Daoy (cell line): ENCODE measurements around the gene CDKN1A. TPM values are rescaled to one million over a fixed set of nuclear protein-coding genes. Genes with fewer than 3 reads are reported as not detected.
"Not testable (repeated sequence)": the region's sequence is repeated elsewhere in the genome, so short reads cannot be mapped to it uniquely, and the experiment has no call there.

Experiments used
- DNase-seq: peaks from one replicate; pipeline ENCODE4 v3.0.0-alpha.2; 2015; ENCODE audit warnings: low read depth
- total RNA-seq: library from RNA; depleted of rRNA; stranded (reverse); fragments of >200 nt; shearing (Covaris generic); gene quantifications from 2 replicates; pipeline ENCODE4 v1.2.3, GENCODE V29; 2014

CDKN1A gene
- total RNA-seq, 1 experiment from 2014 or later, result 48.8 TPM

DNA sequence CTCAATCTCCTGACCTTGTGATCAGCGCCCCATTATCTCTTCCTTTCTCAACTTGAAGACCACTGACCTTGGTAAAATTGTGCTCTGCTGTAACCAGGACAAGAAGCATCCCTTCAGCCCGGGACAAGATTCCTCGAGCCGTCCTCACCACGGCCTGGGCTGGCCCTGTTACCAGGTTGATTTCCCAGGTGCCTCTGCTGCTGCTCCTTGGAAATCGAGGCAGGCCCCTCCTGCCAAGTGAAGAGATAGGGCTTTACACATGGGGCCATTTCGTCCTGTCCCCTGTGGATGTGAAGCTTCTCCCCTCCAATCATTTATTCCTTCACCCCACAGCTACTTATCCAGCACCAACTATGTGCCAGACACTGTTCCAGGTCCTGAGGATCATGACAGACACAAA, 40.6 kb downstream of the CDKN1A start:
- no peak for DNase-seq

DNA sequence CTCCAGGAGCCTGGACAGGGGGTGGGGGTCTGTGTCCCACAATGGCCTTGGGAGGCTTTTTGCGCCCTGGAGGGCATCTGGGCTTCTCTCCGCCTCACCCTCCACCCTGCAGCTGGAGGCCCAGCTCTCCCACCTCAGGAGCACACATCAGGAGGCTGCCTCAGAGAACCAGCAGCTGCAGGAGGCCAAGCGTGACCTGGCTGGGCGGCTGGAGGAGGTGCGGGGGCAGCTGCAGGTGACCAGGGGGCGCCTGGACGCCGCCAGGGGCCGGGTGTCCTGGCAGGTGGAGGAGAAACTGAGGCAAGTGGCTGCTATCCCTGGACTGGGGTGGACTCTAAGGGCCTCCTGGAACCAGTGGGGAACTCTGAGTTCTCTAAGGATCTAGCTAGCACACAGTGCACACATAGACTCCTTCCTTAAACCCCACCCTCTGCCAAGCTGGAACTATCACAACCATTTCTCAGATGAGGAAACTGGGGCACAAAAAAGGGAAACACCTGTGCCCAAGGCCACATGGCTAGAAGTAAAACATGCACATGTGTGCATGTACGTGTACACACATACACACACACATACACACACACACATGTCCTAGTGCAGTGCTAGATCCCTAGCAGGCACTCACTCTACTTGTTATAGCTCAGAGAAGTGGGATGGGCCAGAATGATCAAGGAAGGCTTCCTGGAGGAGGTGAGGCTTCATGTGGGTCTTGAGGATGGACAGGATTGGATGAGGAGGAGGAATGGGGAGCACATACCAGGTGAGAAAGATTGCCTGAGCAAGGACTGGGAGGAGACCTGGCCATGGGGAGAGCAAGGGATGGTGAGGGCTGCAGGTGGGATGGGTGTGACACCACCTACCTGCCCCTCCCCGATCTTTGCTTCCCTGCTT, 42.0 kb downstream of the CDKN1A start:
- no peak for DNase-seq

- no peak for DNase-seq
Measured at GRCh38 chr6:36721369-36722140, 43.0 kb downstream of the CDKN1A start.

DNA sequence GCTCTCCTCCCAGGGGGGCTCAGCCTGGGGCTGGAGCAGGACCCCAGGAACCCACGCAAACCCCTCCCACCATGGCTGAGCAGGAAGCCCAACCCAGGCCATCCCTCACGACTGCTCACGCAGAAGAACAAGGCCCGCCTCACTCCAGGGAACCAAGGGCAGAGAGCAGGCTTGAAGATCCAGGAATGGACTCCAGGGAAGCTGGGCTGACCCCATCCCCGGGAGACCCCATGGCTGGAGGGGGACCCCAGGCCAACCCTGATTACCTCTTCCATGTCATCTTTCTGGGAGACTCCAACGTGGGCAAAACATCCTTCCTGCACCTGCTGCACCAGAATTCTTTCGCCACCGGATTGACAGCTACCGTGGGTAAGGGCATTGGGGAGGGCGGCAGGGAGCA, 43.9 kb downstream of the CDKN1A start:
- no peak for DNase-seq

GRCh38 chr6:36722879-36723278, 44.4 kb downstream of the CDKN1A start:
- DNase-seq, result no peak

GRCh38 chr6:36723992-36724391, 45.5 kb downstream of the CDKN1A start:
- DNase-seq, result not testable (repeated sequence)

- DNase-seq, result peak; percentile 74
Measured at GRCh38 chr6:36724514-36725390, 46.2 kb downstream of the CDKN1A start.

DNA sequence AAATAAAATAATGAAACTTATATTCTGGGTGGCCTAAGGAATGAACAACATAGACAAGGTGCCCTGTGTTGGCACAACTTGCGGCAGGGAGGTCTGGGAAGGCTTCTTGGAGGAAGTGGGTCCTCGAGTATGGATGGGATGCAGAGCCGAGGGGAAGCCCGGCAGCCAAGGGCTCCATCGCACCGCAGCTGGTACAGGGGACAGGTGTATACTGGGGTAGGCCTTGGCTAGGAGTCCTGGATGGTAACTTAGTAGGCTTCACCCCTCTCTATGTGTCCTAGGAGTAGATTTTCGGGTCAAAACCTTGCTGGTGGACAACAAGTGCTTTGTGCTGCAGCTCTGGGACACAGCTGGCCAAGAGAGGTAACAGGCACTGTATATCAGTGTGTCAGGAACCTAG, 47.1 kb downstream of the CDKN1A start:
- no peak for DNase-seq

DNA sequence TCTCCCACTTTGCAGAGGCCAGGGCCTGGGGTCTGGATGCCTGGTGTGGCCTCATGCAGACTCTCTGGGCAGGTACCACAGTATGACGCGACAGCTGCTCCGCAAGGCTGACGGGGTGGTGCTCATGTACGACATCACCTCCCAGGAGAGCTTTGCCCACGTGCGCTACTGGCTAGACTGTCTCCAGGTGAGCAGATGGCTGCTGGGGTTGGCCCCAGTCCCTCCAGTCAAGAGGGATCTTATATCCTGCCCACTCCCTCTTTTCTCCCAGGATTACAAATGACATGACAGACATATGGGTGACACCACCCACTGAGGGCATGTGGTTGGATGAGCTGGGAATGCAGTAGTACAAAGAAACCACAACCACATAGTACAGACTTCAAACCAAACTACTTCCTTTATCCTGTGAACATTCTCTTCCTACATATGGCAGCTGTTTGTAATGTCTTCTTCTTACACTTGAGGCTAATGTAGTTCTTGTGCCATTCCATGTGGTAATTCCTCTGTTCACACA, 49.0 kb downstream of the CDKN1A start:
- DNase-seq, result peak; percentile 71

DNA sequence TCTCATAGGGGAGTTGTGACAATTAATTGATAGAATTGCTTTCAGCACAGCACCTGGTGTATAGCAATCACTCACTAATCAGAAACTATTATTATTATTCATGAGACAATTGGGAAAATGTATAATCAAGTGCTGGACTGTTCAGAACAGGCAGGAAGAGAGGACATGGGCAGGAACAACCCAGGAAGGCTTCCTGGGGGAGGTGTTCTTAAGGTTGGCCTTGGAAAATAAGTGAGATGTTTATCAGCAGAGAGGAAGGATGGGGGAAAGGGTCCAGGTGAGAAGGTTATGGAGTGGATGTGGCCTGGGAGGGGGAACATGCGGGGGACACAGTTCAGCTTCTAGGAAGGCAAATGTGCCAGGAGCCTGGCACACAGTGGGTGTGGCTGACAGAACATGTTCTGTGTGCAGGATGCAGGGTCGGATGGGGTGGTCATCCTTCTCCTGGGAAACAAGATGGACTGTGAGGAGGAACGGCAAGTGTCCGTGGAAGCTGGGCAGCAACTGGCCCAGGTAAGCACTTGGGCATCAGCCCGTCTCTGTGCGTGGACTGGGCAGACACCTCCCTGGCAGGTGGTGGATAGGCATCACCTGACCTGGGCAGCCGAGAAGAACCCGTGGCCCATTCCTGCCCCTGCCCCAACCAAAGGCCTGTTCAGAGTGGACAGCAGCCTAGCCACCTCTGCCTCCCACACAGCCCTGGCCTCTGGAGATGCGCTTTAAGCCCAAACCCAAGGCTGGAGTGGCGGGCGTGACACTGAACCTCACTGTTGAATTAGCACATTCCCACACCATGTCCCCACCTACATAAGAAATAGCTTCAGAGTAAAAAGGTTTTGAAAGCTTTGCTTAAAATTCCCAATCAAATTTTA, 50.0 kb downstream of the CDKN1A start:
- DNase-seq, result no peak

- peak; percentile 47 for DNase-seq
Measured at GRCh38 chr6:36729161-36729524, 50.6 kb downstream of the CDKN1A start.

GRCh38 chr6:36730424-36731380, 52.2 kb downstream of the CDKN1A start:
- DNase-seq, result no peak

- DNase-seq, result no peak
Measured at GRCh38 chr6:36731622-36732310, 53.3 kb downstream of the CDKN1A start.

- DNase-seq, result no peak
Measured at GRCh38 chr6:36733300-36733699, 54.8 kb downstream of the CDKN1A start.

- DNase-seq, result no peak
Measured at GRCh38 chr6:36734486-36735060, 56.1 kb downstream of the CDKN1A start.

DNA sequence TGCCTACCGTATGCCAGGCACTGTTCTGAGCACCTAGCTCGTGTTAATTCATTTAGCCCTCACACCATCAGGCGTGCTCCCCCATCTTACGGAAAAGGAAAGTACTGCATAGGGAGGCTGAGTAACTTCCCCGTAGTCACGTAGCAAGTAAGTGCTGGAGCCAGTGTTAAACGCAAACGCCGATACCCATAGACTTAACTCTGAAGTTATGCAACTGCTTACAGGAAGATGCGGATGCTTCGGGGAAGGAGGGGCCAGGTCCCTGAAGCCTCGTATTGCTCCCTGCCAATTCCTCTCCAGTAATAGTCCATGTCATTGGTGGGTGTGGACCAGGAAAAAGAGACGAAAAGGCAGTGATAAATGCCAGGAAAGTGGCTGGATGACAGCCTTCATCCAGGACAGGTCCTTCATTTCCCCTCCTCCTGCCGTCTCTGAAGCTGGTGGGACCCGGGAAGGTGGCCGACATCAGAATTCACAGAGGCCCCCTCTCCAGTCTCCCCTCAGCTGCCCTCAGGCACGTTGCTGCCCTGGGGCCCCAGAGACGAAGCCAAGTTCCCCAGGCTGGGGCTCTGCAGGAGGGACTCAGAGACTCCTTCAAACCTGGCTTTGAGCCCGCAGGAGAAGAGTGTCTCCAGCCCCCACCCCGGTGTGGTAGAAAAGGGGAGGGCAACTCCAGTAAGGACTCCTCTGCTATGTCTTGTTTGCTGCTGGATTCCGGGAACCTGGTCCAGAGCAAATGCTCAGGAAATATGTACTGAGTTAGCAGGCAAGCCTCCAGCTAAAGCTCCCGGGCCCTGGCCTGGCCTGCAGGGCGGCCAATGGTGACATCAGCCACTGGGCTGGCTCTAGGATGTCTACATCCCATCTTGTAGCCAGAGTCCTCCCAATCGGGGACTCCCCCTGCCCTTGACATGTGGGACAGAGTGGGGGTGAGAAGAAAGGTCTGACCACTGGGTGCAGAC, 56.9 kb downstream of the CDKN1A start:
- DNase-seq, result peak; percentile 57
